Mucosa of descending colon (tissue), 3 donors: ENCODE measurements around the gene SWSAP1. TPM values are rescaled to one million over a fixed set of nuclear protein-coding genes. Genes with fewer than 3 reads are reported as not detected.

Experiments
- ATAC-seq: fragments of 200-7000 bp; cut with Tn5 transposase; one replicate; pipeline ENCODE4 v1.9.1; 2020; ENCODE audit warnings: mild to moderate bottlenecking, moderate library complexity
- DNase-seq, 3 donors: peaks; one replicate each; pipeline ENCODE4 v3.0.0-alpha.2; 2020
- H3K36me3 ChIP-seq: fragments of 200-600 bp; one replicate; pipeline ENCODE4 v1.8.0; 2021; ENCODE audit warnings: low read depth, mild to moderate bottlenecking
- H3K4me1 ChIP-seq: fragments of 200-600 bp; one replicate; pipeline ENCODE4 v1.8.0; 2021; ENCODE audit warnings: low read depth, mild to moderate bottlenecking
- H3K4me3 ChIP-seq: fragments of 200-600 bp; one replicate; pipeline ENCODE4 v1.8.0; 2021; ENCODE audit warnings: mild to moderate bottlenecking
- H3K9me3 ChIP-seq: fragments of 200-600 bp; one replicate; pipeline ENCODE4 v1.8.0; 2021; ENCODE audit warnings: mild to moderate bottlenecking
- CTCF ChIP-seq: fragments of 200-600 bp; IDR thresholded peaks from one replicate; pipeline ENCODE4 v1.8.0; 2022; ENCODE audit warnings: antibody characterized with exemption, mild to moderate bottlenecking
- intact Hi-C, 2 donors: fragments of 100-400 bp; cut with DNase I in 1 of 2; cut with micrococcal nuclease in 1 of 2; formaldehyde crosslinking; loops; one replicate each; pipeline versions ENCODE4 v1.11.0 to v1.11.1; 2022; cut with DNase I, micrococcal nuclease
- total RNA-seq, 3 donors: library from RNA; stranded (reverse); fragmentation: NEBNext Ultra II Directional in 2 of 3; extraction: Animal tissue kit (Norgen Biotek cat#: 25700) in 2 of 3; gene quantifications; one replicate each; pipeline versions ENCODE4 v1.2.1 to v1.2.4, GENCODE V29; 2021 to 2023
- donor health status: DM: no; HTN: no; CAD: no; lungs with moderate emphysema.
- donor health status: DM: no; HTN: no; CAD: no.
- donor health status: DM: no; HTN: yes; CAD: no.

The SWSAP1 gene
- total RNA-seq, 3 donors from 2014 or later: 2.5 to 3.4 (median 3.3) TPM

GRCh38 chr19:11418094-11418548 lies 43.7 kb downstream of the SWSAP1 start:
- H3K4me1 ChIP-seq: peaks cover 39% of the 10 kb centered on the region

GRCh38 chr19:11418549-11419506 lies 44.4 kb downstream of the SWSAP1 start, which contains the start of gene RGL3:
Gene RGL3 (minus strand): TSS chr19:11419314. CDS start chr19:11419278, 36 bp downstream.
- Histone ChIP-seq H3K4me1 (peaks cover 39% of the 10 kb centered on the region), H3K9me3 (no peaks in the 10 kb centered on the region), H3K4me3 (no peak within 1 kb of the TSS), H3K36me3 (no peaks in the 10 kb centered on the region)
- DNase-seq (peak in 2 of 3 donors; percentile 25 to 53), ATAC-seq (peak; percentile 59)
- TF ChIP-seq CTCF: no peak
- intact Hi-C loops: no loop called here

More at GRCh38 chr19:11418094-11418548, 43.7 kb downstream of the SWSAP1 start:
- H3K4me3 ChIP-seq: no peak overlapping the region
- no peaks in the 10 kb centered on the region for H3K9me3 ChIP-seq
- peak; percentile 2 for ATAC-seq
- DNase-seq: no peak
- H3K36me3 ChIP-seq: no peaks in the 10 kb centered on the region
- TF ChIP-seq CTCF: no peak
- intact Hi-C loops: no loop called here

- ATAC-seq (no peak), DNase-seq (peak in 2 of 3 donors; percentile 30 to 43)
- Histone ChIP-seq H3K4me3 (no peak overlapping the region), H3K4me1 (peaks cover 39% of the 10 kb centered on the region), H3K36me3 (no peaks in the 10 kb centered on the region), H3K9me3 (no peaks in the 10 kb centered on the region)
- intact Hi-C loops: no loop called here
- TF ChIP-seq CTCF: no peak
These were observed 46.2 kb downstream of the SWSAP1 start for GRCh38 chr19:11420429-11421370.

GRCh38 chr19:11421371-11422098 lies 47.1 kb downstream of the SWSAP1 start:
- no peak overlapping the region for H3K4me3 ChIP-seq
- no peak for TF ChIP-seq CTCF
- intact Hi-C loops: no loop called here
- H3K36me3 ChIP-seq: no peaks in the 10 kb centered on the region
- ATAC-seq (peak; percentile 50), DNase-seq (peak; percentile 56 to 70 (median 69))
- H3K4me1 ChIP-seq: peaks cover 39% of the 10 kb centered on the region
- no peaks in the 10 kb centered on the region for H3K9me3 ChIP-seq
